Measurements from ENCODE around the gene MARCHF2. TPM values are rescaled to one million over a fixed set of nuclear protein-coding genes. Genes with fewer than 3 reads are reported as not detected.
A peak's percentile ranks its signal among the peaks of the same experiment; 100 is the strongest.
"Not testable (repeated sequence)": the region's sequence is repeated elsewhere in the genome, so short reads cannot be mapped to it uniquely, and the experiment has no call there.

MARCHF2 gene, protein sequence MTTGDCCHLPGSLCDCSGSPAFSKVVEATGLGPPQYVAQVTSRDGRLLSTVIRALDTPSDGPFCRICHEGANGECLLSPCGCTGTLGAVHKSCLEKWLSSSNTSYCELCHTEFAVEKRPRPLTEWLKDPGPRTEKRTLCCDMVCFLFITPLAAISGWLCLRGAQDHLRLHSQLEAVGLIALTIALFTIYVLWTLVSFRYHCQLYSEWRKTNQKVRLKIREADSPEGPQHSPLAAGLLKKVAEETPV
- 68.6 TPM for total RNA-seq

DNA sequence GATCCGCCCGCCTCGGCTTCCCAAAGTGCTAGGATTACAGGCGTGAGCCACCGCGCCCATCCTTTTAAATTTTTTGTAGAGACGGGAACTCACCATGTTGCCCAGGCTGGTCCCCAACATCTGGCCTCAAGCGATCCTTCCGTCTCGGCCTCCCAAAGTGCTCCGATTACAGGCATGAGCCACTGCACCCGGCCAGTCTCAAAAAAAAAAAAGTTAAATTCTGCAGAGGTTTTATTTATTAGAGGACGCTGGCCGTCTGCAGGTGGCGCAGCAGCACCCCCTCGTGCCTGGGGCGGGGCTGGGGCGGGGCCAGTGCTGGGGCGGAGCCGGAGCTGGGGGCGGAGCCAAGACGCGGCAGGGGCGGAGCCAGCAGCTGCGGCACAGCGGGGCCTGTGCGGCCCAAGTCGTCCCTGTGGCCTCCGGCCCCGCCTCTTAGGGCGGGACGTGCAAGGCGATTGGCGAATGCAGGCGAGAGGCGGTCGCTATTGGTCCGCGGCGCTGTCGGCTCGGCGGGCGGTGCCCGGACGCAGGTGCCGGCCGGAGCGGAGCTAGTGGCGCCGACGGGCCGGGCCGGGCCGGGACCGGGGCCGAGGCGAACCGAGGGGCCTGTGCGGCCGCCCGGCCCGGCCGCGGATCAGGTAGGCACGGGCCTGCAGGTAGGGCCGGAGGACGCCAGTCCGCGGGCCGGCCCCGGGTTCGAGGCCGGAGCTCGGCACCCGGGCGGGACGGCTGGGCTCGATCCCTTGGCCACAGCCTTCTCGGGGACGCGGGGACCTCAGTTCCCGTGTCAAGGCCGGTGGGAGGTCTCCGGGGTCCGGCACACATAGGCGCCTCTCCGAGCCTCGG, at the start of gene MARCHF2:
Gene MARCHF2 (plus strand): TSS at position 523 of the 846 bp plus-strand sequence. CDS start 8,536 bp downstream, outside the sequence.
- DNase-seq, result peak; percentile 98

DNA sequence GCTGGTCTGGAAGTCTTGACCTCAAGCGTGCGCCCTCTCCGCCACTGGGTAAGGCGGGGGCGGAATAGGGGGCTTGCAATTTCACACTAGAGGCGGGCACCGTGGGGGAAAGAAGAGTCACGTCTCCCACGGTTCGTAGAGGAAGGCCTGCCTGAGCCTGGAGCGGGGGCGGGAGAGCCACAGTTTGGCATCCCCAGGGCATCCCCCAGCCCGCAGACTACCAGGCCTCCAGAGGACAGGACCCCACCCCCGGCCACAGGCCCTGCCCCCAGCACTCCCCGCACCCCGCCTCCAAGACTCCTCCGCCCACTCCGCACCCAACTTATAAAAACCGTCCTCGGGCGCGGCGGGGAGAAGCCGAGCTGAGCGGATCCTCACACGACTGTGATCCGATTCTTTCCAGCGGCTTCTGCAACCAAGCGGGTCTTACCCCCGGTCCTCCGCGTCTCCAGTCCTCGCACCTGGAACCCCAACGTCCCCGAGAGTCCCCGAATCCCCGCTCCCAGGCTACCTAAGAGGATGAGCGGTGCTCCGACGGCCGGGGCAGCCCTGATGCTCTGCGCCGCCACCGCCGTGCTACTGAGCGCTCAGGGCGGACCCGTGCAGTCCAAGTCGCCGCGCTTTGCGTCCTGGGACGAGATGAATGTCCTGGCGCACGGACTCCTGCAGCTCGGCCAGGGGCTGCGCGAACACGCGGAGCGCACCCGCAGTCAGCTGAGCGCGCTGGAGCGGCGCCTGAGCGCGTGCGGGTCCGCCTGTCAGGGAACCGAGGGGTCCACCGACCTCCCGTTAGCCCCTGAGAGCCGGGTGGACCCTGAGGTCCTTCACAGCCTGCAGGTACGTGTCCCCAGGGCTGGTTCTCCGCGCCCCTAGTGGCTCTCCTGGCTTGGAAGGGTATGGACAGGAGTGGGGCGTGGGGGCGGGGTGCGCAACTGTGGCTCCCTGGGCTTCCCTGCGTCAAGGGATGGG, 49.0 kb upstream of the MARCHF2 start, which contains the start of gene ANGPTL4:
Gene ANGPTL4 (plus strand): TSS at position 353 of the 969 bp plus-strand sequence. CDS start 167 bp downstream, at position 520.
- peak; percentile 64 for DNase-seq

GRCh38 chr19:8366121-8366581, 47.0 kb upstream of the MARCHF2 start:
- no peak for DNase-seq

GRCh38 chr19:8366961-8367326, 46.2 kb upstream of the MARCHF2 start:
- peak; percentile 61 for DNase-seq

DNA sequence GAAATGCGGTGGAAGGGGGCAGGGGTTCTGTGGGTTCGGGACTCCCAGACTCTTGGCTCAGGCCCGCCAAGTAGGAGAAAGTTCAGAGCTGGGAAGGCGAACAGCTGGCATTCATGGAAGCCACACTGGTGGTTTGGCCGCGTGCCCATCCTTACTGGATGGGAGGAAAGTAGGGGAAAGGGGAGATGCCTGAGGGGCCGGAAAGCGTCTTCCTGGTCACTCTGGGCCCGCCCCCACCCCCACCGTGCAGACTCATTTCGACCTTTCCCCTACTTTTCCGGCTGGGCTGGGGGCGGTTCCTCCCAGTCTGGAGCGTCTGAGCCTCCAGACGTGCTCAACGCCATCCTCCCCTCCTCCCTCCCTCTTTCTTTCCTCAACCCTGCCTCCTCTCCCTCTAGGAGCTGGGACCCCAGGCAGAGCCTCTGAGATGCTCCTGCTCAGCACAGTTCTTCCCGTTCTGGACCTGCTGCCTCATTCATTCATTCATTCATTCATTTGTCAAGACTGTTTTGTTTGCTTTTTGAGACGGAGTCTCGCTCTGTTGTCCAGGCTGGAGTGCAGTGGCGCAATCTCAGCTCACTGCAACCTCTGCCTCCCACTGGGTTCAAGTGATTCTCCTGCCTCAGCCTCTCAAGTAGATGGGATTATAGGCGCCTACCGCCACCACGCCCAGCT, 45.6 kb upstream of the MARCHF2 start:
- peak; percentile 97 for DNase-seq

GRCh38 chr19:8370176-8371010, 42.7 kb upstream of the MARCHF2 start:
- DNase-seq, result peak; percentile 56

- no peak for DNase-seq
These were observed 41.9 kb upstream of the MARCHF2 start for GRCh38 chr19:8371011-8371804.

GRCh38 chr19:8373867-8374813, 39.0 kb upstream of the MARCHF2 start:
- DNase-seq, result no peak

DNA sequence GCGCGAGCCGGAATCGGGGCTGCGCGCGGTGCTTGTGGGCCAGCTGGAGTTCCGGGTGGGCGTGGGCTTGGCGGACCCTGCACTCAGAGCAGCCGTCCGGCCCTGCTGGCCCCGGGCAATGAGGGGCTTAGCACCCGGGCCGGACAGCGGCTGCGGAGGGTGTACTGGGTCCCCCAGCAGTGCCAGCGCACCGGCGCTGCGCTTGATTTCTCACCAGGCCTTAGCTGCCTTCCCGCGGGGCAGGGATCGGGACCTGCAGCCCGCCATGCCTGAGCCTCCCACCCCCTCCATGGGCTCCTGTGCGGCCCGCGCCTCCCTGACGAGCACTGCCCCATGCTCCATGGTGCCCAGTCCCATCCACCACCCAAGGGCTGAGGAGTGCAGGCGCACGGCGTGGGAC, 37.3 kb upstream of the MARCHF2 start:
- not testable (repeated sequence) for DNase-seq

- not testable (repeated sequence) for DNase-seq
These were observed 36.6 kb upstream of the MARCHF2 start for GRCh38 chr19:8376373-8376974.

- no peak for DNase-seq
These were observed 35.5 kb upstream of the MARCHF2 start for GRCh38 chr19:8377598-8377997.

DNA sequence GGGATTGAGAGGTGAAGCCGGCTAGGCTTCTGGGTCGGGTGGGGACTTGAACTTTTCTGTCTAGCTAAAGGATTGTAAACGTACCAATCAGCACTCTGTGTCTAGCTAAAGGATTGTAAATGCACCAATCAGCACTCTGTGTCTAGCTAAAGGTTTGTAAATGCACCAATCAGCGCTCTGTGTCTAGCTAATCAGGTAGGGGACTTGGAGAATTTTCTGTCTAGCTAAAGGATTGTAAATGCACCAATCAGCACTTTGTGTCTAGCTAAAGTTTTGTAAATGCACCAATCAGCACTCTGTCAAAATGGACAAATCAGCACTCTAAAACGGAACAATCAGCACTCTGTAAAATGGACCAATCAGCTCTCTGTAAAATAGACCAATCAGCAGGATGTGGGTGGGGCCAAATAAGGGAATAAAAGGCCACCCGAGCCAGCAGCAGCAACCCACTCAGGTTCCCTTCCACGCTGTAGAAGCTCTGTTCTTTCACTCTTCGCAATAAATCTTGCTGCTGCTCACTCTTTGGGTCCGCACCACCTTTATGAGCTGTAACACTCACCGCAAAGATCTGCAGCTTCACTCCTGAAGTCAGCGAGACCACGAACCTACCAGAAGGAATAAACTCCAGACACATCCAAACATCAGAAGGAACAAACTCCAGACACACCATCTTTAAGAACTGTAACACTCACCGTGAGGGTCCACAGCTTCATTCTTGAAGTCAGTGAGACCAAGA, 33.8 kb upstream of the MARCHF2 start:
- not testable (repeated sequence) for DNase-seq

DNA sequence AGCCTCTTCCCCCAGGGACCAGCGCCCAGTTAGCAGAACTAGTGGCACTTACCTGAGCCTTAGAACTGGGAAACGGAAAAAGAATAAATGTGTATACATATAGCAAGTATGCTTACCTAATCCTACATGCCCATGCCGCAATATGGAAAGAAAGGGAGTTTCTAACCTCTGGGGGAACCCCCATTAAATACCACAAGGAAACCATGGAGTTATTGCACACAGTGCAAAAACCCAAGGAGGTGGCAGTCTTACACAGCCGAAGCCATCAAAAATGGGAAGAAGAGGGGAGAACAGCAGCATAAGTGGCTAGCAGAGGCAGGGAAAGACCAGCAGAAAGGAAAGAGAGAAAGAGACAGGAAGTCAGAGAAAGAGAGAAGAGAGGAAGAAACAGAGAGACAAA, 28.5 kb upstream of the MARCHF2 start:
- DNase-seq, result not testable (repeated sequence)

DNA sequence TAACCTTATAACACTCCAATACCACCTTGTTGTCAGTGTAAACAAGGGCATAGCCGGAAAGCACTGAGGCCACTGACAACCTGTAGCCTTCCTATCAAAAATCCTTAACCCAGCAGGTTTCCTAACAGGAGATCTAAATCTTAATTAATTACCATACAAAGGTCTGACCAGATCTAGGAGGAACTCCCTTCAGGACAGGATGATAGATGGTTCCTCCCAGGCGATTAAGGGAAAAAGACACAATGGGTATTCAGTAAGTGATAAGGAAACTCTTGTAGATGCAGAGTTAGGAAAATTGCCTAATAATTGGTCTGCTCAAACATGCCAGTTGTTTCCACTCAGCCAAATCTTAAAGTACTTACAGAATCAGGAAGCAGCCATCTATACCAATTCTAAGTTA, 28.0 kb upstream of the MARCHF2 start:
- not testable (repeated sequence) for DNase-seq

- DNase-seq, result not testable (repeated sequence)
These were observed 27.5 kb upstream of the MARCHF2 start for GRCh38 chr19:8385566-8385965.

GRCh38 chr19:8386419-8386818, 26.7 kb upstream of the MARCHF2 start:
- DNase-seq, result not testable (repeated sequence)

- DNase-seq, result no peak
These were observed 26.1 kb upstream of the MARCHF2 start for GRCh38 chr19:8386990-8387389.

Measured in tongue (tissue), 2 donors.